ENCODE measurements around the gene PHLDB2.

PHLDB2 gene

DNA sequence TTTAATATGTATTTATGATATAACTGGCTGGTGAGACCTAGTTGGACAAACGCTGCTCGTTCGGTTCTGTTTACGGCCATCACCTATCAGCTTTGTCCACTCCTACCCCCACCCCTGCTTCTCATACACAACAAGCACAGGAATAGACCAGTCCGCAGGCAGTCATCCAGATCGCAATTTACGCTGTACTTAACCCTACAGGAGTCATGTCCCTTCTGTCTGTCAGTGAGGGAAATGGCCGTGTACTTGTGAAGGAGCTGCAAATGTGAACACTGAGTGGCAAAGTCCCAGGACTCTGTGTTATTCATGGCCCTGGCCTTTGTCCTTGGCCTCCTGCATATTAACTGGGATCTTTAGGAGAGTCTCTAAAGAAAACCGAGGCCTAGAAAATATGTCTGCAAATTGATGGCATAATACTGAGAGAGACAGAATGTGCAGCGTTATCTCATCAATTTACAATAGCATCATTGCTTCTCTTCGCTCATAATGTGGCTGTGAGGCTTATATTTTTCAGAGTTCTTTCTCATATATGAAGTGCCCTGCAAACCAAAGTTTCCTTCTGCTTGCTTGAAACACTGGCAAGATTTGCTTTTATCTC is 112.6 kb downstream of the PHLDB2 start:
- no peaks in the 10 kb centered on the region for H3K27me3 ChIP-seq (ENCODE audit: control insufficient read depth, insufficient read depth, low read length)
- no peaks in the 10 kb centered on the region for H3K9me3 ChIP-seq (ENCODE audit: control insufficient read depth, insufficient read depth, low read length)
- no peak overlapping the region for H3K9ac ChIP-seq (ENCODE audit: low read depth, low read length)
- H3K4me3 ChIP-seq (ENCODE audit: low read depth, low read length) = no peak overlapping the region
- no peaks in the 10 kb centered on the region for H3K36me3 ChIP-seq (ENCODE audit: control insufficient read depth, insufficient read depth, low read length)
- H3K4me1 ChIP-seq (ENCODE audit: control insufficient read depth, insufficient read depth, low read length) = peaks cover 6% of the 10 kb centered on the region

DNA sequence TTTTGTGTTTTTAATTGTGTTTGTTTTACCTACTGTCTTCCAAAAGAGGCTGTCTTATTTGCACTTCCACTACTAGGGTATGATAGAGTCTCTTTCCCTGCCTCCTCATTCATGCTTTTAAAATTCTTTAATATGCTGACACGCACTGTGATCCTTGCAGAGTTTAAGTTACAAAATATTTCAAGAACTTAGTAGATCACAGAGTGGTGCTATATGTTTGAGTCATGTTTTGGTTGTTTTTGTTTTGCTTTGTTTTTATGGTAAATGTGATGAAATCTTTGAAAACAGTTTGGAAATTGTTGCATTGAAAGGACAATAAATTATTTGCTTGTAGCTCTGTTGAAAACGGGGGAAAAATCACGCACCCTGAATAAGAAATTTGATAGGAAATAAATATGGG is 113.8 kb downstream of the PHLDB2 start:
- Histone ChIP-seq H3K9ac (ENCODE audit: low read depth, low read length) (no peak overlapping the region), H3K4me3 (ENCODE audit: low read depth, low read length) (no peak overlapping the region), H3K36me3 (ENCODE audit: control insufficient read depth, insufficient read depth, low read length) (no peaks in the 10 kb centered on the region), H3K9me3 (ENCODE audit: control insufficient read depth, insufficient read depth, low read length) (no peaks in the 10 kb centered on the region), H3K4me1 (ENCODE audit: control insufficient read depth, insufficient read depth, low read length) (no peaks in the 10 kb centered on the region), H3K27me3 (ENCODE audit: control insufficient read depth, insufficient read depth, low read length) (no peaks in the 10 kb centered on the region)

DNA sequence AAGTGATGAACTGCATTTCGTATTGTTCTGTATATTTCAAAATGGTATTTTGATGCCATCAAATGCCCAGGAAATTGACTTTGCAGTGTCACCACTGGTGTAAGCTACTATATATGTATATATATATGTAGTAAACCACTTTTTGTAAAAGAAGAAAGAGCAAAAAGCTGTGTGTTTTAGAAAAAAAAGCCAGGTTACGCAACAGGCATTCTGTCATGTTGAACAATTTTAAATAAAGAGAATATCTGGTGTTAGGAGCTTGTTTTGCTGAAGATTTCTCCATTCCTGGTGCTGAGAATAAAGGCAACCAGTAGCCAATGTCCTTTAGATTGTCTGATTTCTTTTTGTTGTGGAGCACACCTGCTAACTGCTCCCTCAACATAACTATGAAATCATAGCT is 116.1 kb downstream of the PHLDB2 start:
- H3K4me3 ChIP-seq (ENCODE audit: low read depth, low read length) = no peak overlapping the region
- no peaks in the 10 kb centered on the region for H3K9me3 ChIP-seq (ENCODE audit: control insufficient read depth, insufficient read depth, low read length)
- no peak overlapping the region for H3K9ac ChIP-seq (ENCODE audit: low read depth, low read length)
- no peaks in the 10 kb centered on the region for H3K36me3 ChIP-seq (ENCODE audit: control insufficient read depth, insufficient read depth, low read length)
- no peaks in the 10 kb centered on the region for H3K27me3 ChIP-seq (ENCODE audit: control insufficient read depth, insufficient read depth, low read length)
- H3K4me1 ChIP-seq (ENCODE audit: control insufficient read depth, insufficient read depth, low read length) = no peaks in the 10 kb centered on the region

DNA sequence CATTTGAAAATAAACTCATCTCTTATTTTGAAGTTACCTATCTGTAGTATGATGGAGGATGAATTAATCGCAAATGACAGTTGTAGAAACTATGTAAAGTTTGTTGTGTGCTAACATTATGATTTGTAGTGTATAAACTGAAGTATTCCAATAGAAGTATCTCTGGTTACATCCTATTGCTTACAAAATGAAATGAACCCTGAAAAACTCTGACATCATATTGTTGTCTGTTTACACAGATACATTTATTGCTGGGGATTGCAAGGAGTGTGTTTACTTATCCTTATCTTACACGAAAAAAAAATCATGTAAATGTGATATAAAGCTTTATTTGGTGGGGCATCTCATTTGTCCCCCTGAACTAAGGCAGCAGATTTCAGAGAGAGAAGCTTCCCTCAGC is 117.2 kb downstream of the PHLDB2 start:
- Histone ChIP-seq H3K4me1 (ENCODE audit: control insufficient read depth, insufficient read depth, low read length) (no peaks in the 10 kb centered on the region), H3K27me3 (ENCODE audit: control insufficient read depth, insufficient read depth, low read length) (no peaks in the 10 kb centered on the region), H3K36me3 (ENCODE audit: control insufficient read depth, insufficient read depth, low read length) (no peaks in the 10 kb centered on the region), H3K9me3 (ENCODE audit: control insufficient read depth, insufficient read depth, low read length) (no peaks in the 10 kb centered on the region), H3K4me3 (ENCODE audit: low read depth, low read length) (no peak overlapping the region), H3K9ac (ENCODE audit: low read depth, low read length) (no peak overlapping the region)

DNA sequence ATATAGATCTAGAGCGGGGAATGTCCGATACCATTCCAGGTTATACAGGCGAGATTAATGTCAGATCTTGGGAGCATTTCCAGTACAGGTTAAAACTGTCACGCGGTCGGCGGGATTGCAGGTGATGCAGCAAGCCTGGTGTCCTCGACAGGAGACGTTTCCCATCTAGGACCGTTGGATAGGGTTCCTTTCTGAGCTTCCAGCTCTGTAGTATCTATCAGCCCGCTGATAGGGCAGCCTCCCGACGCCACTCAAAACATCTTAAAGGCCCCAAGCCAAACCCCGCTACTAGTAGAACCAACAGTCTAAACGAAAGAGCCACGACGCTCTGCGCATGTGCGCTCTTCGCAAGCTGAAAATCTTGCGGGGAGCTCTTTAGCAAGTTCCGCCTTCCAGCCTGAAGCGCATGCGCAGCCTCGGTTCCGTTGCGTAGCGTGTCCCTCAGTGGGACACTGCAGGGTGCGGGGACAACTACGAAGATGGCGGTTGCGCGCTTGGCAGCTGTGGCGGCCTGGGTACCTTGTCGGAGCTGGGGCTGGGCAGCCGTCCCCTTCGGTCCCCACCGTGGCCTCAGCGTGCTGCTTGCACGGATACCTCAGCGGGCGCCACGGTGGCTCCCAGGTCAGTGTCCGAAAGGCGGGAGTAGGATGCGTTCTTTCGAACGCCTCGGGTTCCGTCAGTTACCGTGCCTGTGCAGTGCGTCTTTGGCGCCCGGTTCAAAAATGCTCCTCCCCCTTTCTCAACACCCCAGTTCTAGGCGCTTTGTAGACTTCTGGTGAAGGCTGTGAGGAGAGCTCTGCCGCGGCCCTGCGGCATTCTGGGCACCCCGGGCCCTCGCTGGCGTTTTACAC is 119.7 kb downstream of the PHLDB2 start, which contains the start of gene ABHD10:
TSS of gene ABHD10 (plus strand) at position 444 of the 851 bp plus-strand sequence. CDS start at position 480, 36 bp downstream.
- no peaks in the 10 kb centered on the region for H3K4me1 ChIP-seq (ENCODE audit: control insufficient read depth, insufficient read depth, low read length)
- peak within 1 kb of the TSS; percentile 95 for H3K9ac ChIP-seq (ENCODE audit: low read depth, low read length)
- no peaks in the 10 kb centered on the region for H3K9me3 ChIP-seq (ENCODE audit: control insufficient read depth, insufficient read depth, low read length)
- H3K36me3 ChIP-seq (ENCODE audit: control insufficient read depth, insufficient read depth, low read length) = no peaks in the 10 kb centered on the region
- no peaks in the 10 kb centered on the region for H3K27me3 ChIP-seq (ENCODE audit: control insufficient read depth, insufficient read depth, low read length)
- peak within 1 kb of the TSS; percentile 93 for H3K4me3 ChIP-seq (ENCODE audit: low read depth, low read length)

DNA sequence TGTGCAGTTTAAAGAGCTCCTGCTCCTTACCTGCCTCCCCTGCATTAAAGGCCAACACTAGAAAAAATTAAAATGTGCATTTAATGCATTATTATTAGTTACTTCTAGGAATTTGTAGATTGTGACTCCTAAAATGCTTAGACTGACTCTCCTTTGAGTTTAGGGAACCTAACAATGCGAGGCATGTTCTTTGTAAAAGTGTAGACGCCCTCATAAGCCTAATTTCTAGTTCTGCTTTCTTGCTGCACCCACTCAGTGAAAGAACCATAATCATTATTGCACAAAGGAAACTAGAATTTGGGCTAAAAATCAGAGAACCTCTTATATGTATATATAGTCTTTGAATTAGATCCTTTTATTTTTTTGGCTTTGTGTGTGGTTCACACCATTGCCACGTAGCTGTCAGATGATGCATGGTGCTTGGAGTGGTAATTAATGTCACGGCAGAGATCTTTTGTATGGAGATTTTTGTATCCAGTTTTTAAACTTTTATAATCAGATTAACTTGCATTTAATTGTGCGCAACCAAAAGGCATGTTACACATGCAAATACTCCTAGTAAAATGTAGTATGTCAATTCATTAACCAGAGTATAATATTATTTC is 120.5 kb downstream of the PHLDB2 start:
- Histone ChIP-seq H3K4me1 (ENCODE audit: control insufficient read depth, insufficient read depth, low read length) (no peaks in the 10 kb centered on the region), H3K4me3 (ENCODE audit: low read depth, low read length) (peak overlapping the region; percentile 93), H3K9me3 (ENCODE audit: control insufficient read depth, insufficient read depth, low read length) (no peaks in the 10 kb centered on the region), H3K27me3 (ENCODE audit: control insufficient read depth, insufficient read depth, low read length) (no peaks in the 10 kb centered on the region), H3K9ac (ENCODE audit: low read depth, low read length) (peak overlapping the region; percentile 95), H3K36me3 (ENCODE audit: control insufficient read depth, insufficient read depth, low read length) (no peaks in the 10 kb centered on the region)

DNA sequence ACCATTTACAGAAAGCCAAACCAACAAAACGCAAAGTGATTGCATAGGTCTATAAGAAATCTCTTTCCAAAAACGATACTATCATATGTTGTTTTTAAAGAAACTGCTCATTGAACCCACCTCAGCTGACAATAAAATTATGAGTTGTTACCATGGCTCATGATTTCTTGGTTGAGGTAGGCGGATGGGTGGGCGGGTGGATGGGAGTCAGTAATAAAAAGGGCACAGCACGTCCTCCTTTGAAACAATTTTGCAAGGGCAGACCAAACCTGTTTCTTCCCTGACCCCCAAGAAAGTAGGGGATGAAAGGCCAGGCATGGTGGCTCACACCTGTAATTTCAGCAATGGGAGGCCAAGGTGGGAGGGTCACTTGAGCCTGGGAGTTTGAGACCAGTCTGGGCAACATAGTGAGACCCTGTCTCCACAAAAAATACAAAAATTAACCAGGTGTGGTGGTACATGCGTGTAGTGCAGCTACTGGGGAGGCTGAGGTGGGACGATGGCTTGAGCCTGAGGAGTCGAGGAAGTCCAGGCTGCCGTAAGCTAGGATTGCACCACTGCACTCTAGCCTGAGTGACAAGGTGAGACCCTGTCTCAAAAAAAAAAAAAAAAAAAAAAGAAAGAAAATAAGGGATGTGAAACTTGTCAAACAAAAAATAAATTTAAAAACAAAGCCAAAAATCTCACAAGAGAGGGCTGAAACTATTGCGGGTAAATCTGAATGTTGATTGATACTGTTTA is 121.8 kb downstream of the PHLDB2 start:
- Histone ChIP-seq H3K27me3 (ENCODE audit: control insufficient read depth, insufficient read depth, low read length) (no peaks in the 10 kb centered on the region), H3K36me3 (ENCODE audit: control insufficient read depth, insufficient read depth, low read length) (no peaks in the 10 kb centered on the region), H3K4me3 (ENCODE audit: low read depth, low read length) (no peak overlapping the region), H3K4me1 (ENCODE audit: control insufficient read depth, insufficient read depth, low read length) (no peaks in the 10 kb centered on the region), H3K9me3 (ENCODE audit: control insufficient read depth, insufficient read depth, low read length) (no peaks in the 10 kb centered on the region), H3K9ac (ENCODE audit: low read depth, low read length) (no peak overlapping the region)

DNA sequence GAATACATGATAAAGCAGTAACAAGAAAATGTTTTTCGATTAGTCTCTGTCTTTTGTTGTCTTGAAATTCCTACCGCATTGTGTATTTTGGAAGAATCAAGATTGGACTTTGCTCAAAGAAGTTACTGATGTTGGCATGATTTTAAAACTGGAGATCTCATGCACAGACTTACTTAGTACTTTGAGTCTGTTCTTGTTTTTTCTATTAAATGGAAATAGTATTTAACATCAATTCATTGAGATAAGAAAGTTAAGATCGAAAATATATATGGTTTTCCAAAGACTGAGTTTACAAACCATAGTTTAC is 122.3 kb downstream of the PHLDB2 start:
- Histone ChIP-seq H3K27me3 (ENCODE audit: control insufficient read depth, insufficient read depth, low read length) (no peaks in the 10 kb centered on the region), H3K36me3 (ENCODE audit: control insufficient read depth, insufficient read depth, low read length) (no peaks in the 10 kb centered on the region), H3K9me3 (ENCODE audit: control insufficient read depth, insufficient read depth, low read length) (no peaks in the 10 kb centered on the region), H3K4me1 (ENCODE audit: control insufficient read depth, insufficient read depth, low read length) (no peaks in the 10 kb centered on the region), H3K4me3 (ENCODE audit: low read depth, low read length) (no peak overlapping the region), H3K9ac (ENCODE audit: low read depth, low read length) (no peak overlapping the region)

DNA sequence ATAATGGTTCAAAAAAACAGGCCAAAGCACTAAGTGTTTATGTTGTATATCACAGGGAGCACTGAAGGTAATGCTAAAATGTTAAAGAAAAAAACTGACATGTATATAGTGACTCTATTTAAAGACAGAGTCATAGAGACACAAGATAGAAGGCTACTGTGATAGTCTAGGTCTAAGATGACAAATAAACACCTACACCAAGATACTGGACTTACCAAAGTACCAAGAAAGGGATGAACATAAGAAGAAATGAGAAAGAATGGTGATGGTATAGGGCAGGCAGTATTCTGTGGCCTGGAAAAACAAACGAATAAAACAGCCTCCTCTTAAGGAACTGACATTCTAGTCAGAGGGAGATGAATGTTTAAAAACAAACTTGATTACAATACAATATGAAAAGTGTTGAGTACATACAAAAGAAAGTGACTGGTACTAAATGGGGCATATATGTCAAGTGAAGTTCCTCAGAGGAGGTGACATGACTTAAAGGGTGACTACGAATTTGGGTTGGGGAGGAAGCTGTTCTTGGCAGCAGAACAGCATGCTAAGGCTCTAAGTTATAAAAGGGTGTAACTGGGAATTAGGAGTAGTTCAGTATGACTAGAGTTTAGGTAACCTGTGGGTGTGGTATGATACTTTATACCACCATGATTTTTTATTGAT is 125.7 kb downstream of the PHLDB2 start:
- Histone ChIP-seq H3K4me1 (ENCODE audit: control insufficient read depth, insufficient read depth, low read length) (no peaks in the 10 kb centered on the region), H3K27me3 (ENCODE audit: control insufficient read depth, insufficient read depth, low read length) (no peaks in the 10 kb centered on the region), H3K36me3 (ENCODE audit: control insufficient read depth, insufficient read depth, low read length) (no peaks in the 10 kb centered on the region), H3K4me3 (ENCODE audit: low read depth, low read length) (no peak overlapping the region), H3K9me3 (ENCODE audit: control insufficient read depth, insufficient read depth, low read length) (no peaks in the 10 kb centered on the region), H3K9ac (ENCODE audit: low read depth, low read length) (no peak overlapping the region)

DNA sequence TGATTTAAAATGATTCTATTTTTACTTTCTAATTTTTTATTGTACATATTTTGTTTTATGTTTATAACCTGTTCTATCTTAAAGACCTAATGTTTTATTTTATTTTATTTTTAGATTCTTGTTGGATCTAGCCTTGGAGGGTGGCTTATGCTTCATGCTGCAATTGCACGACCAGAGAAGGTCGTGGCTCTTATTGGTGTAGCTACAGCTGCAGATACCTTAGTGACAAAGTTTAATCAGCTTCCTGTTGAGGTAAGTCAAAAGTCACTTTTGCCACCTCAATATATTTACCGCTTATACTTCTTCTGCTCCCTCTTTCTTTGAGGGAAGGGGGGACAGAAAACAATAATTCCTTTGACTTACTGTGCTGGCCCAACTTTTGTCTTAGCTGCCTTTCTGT is 127.7 kb downstream of the PHLDB2 start:
- Histone ChIP-seq H3K4me1 (ENCODE audit: control insufficient read depth, insufficient read depth, low read length) (no peaks in the 10 kb centered on the region), H3K36me3 (ENCODE audit: control insufficient read depth, insufficient read depth, low read length) (no peaks in the 10 kb centered on the region), H3K27me3 (ENCODE audit: control insufficient read depth, insufficient read depth, low read length) (no peaks in the 10 kb centered on the region), H3K9me3 (ENCODE audit: control insufficient read depth, insufficient read depth, low read length) (no peaks in the 10 kb centered on the region), H3K9ac (ENCODE audit: low read depth, low read length) (no peak overlapping the region), H3K4me3 (ENCODE audit: low read depth, low read length) (no peak overlapping the region)

DNA sequence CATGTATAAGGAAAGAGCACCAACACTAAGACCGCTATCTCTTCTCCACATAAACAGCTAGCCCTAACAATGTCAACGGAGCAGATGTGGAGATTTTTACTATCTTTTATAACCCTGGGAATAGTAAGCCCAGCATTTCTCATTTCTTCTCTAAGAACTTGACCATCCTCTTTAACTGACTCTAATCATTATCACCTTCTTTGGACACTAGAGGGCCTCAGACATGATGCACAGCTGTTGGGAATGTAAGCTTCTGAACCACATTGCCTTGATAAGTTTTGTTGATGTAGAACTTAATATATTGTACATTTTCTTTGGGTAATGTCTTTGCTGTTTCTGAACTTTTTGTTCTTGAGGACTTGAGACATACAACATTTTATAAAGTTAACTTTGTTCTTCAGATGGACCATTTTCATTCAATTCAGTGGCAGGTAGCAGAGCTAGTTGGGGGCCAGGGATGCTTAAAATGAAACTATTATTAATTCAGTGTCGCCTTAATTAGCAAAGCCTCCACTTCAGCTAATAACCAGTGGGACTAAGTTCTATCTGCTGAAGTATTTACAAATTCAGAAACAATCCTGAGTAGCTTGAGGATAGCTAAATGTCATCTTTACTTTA is 130.1 kb downstream of the PHLDB2 start:
- Histone ChIP-seq H3K36me3 (ENCODE audit: control insufficient read depth, insufficient read depth, low read length) (no peaks in the 10 kb centered on the region), H3K9me3 (ENCODE audit: control insufficient read depth, insufficient read depth, low read length) (no peaks in the 10 kb centered on the region), H3K9ac (ENCODE audit: low read depth, low read length) (no peak overlapping the region), H3K4me3 (ENCODE audit: low read depth, low read length) (no peak overlapping the region), H3K27me3 (ENCODE audit: control insufficient read depth, insufficient read depth, low read length) (no peaks in the 10 kb centered on the region), H3K4me1 (ENCODE audit: control insufficient read depth, insufficient read depth, low read length) (peaks cover 7% of the 10 kb centered on the region)

Measured in iPS-15b (cell line).